ENCODE data around the gene UPB1.

DNA sequence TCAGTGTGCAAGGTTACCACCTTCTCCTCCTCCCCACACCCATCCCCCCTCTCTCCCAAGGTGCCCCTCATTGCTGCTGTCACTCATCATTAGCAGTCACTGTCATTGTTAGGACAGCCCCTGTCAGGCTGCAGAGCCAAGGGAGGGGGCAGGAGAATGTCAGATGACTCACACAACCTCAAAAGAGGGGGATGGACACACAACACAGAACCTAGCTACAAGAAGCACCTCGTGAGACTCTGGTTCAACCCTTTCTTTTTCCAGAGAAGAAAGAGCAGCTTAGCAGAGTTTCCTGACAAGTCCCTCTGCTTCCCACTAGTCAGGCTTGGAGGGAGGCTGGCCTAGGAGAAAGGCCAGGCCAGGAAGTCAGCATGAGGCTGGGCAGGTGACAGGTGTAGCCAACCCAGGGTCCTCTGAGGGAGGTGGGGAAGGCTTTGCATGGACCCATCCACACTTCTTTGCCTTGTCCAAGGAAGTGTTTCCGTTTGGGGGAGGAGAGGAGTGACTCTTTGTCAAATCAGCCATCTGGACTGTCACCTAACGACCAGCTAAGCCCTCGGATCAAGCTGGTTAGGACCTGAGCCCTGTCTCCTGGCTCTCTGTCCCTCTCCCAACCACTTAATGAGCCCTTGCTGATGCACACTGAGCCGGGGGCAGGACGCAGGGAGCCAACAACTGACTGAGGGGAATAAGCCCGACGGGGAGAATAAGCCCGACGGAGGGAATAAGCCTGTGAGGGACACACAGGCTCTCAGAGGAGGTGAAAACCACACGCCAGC, 49.5 kb upstream of the UPB1 start:
- TF ChIP-seq CTCF (IDR thresholded peaks at IDR 0.05; ENCODE audit: low read depth, low read length, missing input control) (no peak), ATF3 (IDR thresholded peaks at IDR 0.05) (no peak), MAX (IDR thresholded peaks at IDR 0.05) (no peak), TAF1 (conservative IDR thresholded peaks at IDR 0.05) (no peak), SP1 (IDR thresholded peaks at IDR 0.05) (no peak), YY1 (IDR thresholded peaks at IDR 0.05) (no peak), EGR1 (IDR thresholded peaks at IDR 0.05; ENCODE audit: low read depth in 2 of 2) (no peak), GABPA (IDR thresholded peaks at IDR 0.05 in 1 of 2, conservative IDR thresholded peaks at IDR 0.05 in 1 of 2) (no peak), RAD21 (IDR thresholded peaks at IDR 0.05) (no peak)

All from liver (tissue), 3 donors.